ENCODE results near the gene SCAANT1. TPM values are rescaled to one million over a fixed set of nuclear protein-coding genes. Genes with fewer than 3 reads are reported as not detected.

Gene SCAANT1
- total and polyA plus RNA-seq, 2 of the 8 experiments (the other 6 are each of a cell fraction or from before 2014, with no cell fraction given), result not detected

- H2BK12ac ChIP-seq (ENCODE audit: low read depth, low read length), result 0 out of 2 replicates have a peak within 1 kb of the TSS, but pooled peaks have one; percentile 50
- H2BK120ac ChIP-seq (replicated peaks; ENCODE audit: low read depth, low read length), result peak within 1 kb of the TSS; percentile 12
- peak within 1 kb of the TSS; percentile 73 to 97 (median 84) for H3K4me3 ChIP-seq (ENCODE audit: extremely low read depth in 1 of 4, insufficient read depth in 2 of 4, low read depth in 3 of 4, low read length in 4 of 4)
- H2BK5ac ChIP-seq (ENCODE audit: low read depth, low read length), result peak within 1 kb of the TSS; percentile 80
- no peaks in the 10 kb centered on the region for H4K20me1 ChIP-seq (replicated peaks in 1 of 2; ENCODE audit: control insufficient read depth in 1 of 2, insufficient read depth in 2 of 2, low read length in 2 of 2)
- H4K91ac ChIP-seq (replicated peaks; ENCODE audit: insufficient read length, low read length), result peak within 1 kb of the TSS; percentile 66
- peak within 1 kb of the TSS; percentile 73 for H4K5ac ChIP-seq (ENCODE audit: insufficient read length, low read depth, low read length)
- 3 to 100% methylated on average over 1 to 32 of the region's 98 CpGs for WGBS, 2 experiments (ENCODE audit: extremely low coverage in 1 of 2, insufficient coverage in 1 of 2, insufficient read length in 1 of 2, insufficient replicate concordance in 2 of 2, low coverage in 1 of 2, low lambda C conversion rate in 2 of 2, missing lambda C conversion rate in 1 of 2)
- no peak within 1 kb of the TSS for H3K4ac ChIP-seq (replicated peaks; ENCODE audit: insufficient read length, low read depth, low read length)
- H2BK20ac ChIP-seq (ENCODE audit: low read length), result no peak within 1 kb of the TSS
- peaks cover 0 to 56% of the 10 kb centered on the region in 2 experiments; a peak in 2 of 4 replicates for H3K79me2 ChIP-seq (ENCODE audit: control insufficient read depth in 1 of 2, insufficient read depth in 2 of 2, low read length in 2 of 2)
- H3K56ac ChIP-seq (replicated peaks; ENCODE audit: insufficient read length, low read depth, low read length), result peak within 1 kb of the TSS; percentile 85
- peaks cover 3% of the 10 kb centered on the region; the same call in 1 of the 2 replicates for H3K79me1 ChIP-seq (ENCODE audit: low read depth, low read length)
- no peak for FAIRE-seq
- ChIA-PET CTCF (ENCODE audit: partially characterized antibody) (interaction anchor here (0.6 kb wide), 1 partner anchor 382 kb away, joined by 3 read pairs; no protein-coding TSS in a partner anchor), POLR2A (ENCODE audit: partially characterized antibody) (interaction anchor here (0.6 to 1.6 kb wide), 6 partner anchors 12 to 1097 kb away, joined by 3 to 6 read pairs (median 3); no protein-coding TSS in a partner anchor)
- no peaks in the 10 kb centered on the region for H3K9me3 ChIP-seq (ENCODE audit: insufficient read depth in 2 of 2, low read depth in 1 of 2, low read length in 1 of 2)
- peak within 1 kb of the TSS; percentile 65 to 93 (median 82) for H3K9ac ChIP-seq (replicated peaks in 1 of 4; ENCODE audit: extremely low read depth in 1 of 4, low read depth in 3 of 4, low read length in 3 of 4)
- H4K8ac ChIP-seq (ENCODE audit: extremely low read depth, insufficient read depth, low read length), result peak within 1 kb of the TSS; percentile 96
- no peaks in the 10 kb centered on the region for H3K36me3 ChIP-seq (ENCODE audit: control insufficient read depth in 2 of 4, insufficient read depth in 4 of 4, low read length in 3 of 4)
- H3K27me3 ChIP-seq (replicated peaks in 1 of 4; ENCODE audit: control insufficient read depth in 3 of 4, extremely low read depth in 1 of 4, insufficient read depth in 3 of 4, low read length in 3 of 4), result no peaks in the 10 kb centered on the region
- H3K18ac ChIP-seq (ENCODE audit: extremely low read depth, low read length), result peak within 1 kb of the TSS; percentile 99
- H2BK15ac ChIP-seq (ENCODE audit: low read length), result no peak within 1 kb of the TSS
- H3K27ac ChIP-seq (ENCODE audit: low read depth, low read length), result peak within 1 kb of the TSS; percentile 84
- H2AFZ ChIP-seq (ENCODE audit: low read length), result peak within 1 kb of the TSS; percentile 56; the same call in 1 of the 2 replicates
- H3K4me1 ChIP-seq (replicated peaks in 1 of 4; ENCODE audit: control insufficient read depth in 3 of 4, insufficient read depth in 4 of 4, low read length in 3 of 4), result peaks cover 5 to 24% (median 11%) of the 10 kb centered on the region in 4 experiments
- no peak within 1 kb of the TSS for H3K23ac ChIP-seq (ENCODE audit: insufficient read length)
- DNase-seq (ENCODE audit: low read depth in 1 of 2, low spot score in 2 of 2), result peak in 1 of 2 experiments; percentile 80
- peak within 1 kb of the TSS; percentile 87 to 98 for H3K4me2 ChIP-seq (ENCODE audit: insufficient read depth in 1 of 2, low read depth in 2 of 2, low read length in 2 of 2)
- H3K14ac ChIP-seq (ENCODE audit: insufficient read length), result no peak within 1 kb of the TSS
- peaks cover 6% of the 10 kb centered on the region for H3K23me2 ChIP-seq (ENCODE audit: low read depth, low read length)
- H2AK5ac ChIP-seq (ENCODE audit: low read depth, low read length), result peak within 1 kb of the TSS; percentile 42; the same call in 1 of the 2 replicates
- TF ChIP-seq TAF1 (IDR thresholded peaks at IDR 0.05; ENCODE audit: low read depth, low read length) (peak; percentile 56; the same call in 1 of the 2 replicates), GABPA (IDR thresholded peaks at IDR 0.05; ENCODE audit: borderline replicate concordance, insufficient read depth, low read length) (no peak), KDM4A (IDR thresholded peaks at IDR 0.05; ENCODE audit: low read depth, low read length, severe bottlenecking) (peak; percentile 69), NANOG (IDR thresholded peaks at IDR 0.05; ENCODE audit: insufficient read depth, low read depth, low read length, poor library complexity, severe bottlenecking) (no peak), USF2 (IDR thresholded peaks at IDR 0.05; ENCODE audit: low read length) (no peak), CBX8 (IDR thresholded peaks at IDR 0.05; ENCODE audit: borderline replicate concordance, low read depth, low read length) (no peak), POLR2A (IDR thresholded peaks at IDR 0.05; ENCODE audit: control extremely low read depth in 1 of 2, low read depth in 2 of 2, low read length in 2 of 2) (0 out of 3 replicates have a peak, but pooled peaks of 1 of the 2 experiments have one; percentile 25), SAP30 (IDR thresholded peaks at IDR 0.05; ENCODE audit: insufficient read depth, insufficient replicate concordance, low read length) (no peak), TBP (IDR thresholded peaks at IDR 0.05; ENCODE audit: low read depth, low read length) (peak; percentile 5; the same call in 1 of the 2 replicates)
Observed at GRCh38 chr3:63863150-63864007, 48.8 kb downstream of the SCAANT1 start, which contains the start of the genes ATXN7 and THOC7. Gene ATXN7, plus strand, starts transcription at chr3:63863867. Its CDS starts 48,732 bp downstream, at chr3:63912599. Gene THOC7, minus strand, starts transcription at chr3:63863805. Its CDS starts 15 bp downstream, at chr3:63863790.
